ENCODE data around the gene CAPN5. TPM values are rescaled to one million over a fixed set of nuclear protein-coding genes. Genes with fewer than 3 reads are reported as not detected.

Gene CAPN5
- polyA plus RNA-seq, 3 donors = 0.28 to 0.83 (median 0.62) TPM

DNA sequence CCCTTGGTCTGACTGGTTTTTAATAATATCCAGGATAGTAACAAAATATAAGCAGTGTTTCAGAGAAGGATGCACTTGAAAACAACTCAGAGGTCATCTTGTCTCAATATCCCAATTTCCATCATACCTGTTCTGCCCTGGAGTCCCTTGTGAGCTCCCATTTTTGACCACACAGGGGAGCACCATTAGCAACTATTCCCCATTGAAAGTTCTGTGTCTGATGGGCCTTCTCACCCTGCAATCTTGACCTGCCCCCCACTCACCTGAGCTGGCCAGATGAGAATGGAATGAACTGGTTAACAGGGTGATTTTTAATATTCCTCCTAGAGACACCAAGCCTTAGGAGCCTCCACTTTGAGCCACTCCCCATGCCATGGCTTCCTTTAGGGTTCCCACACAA, 3.8 kb upstream of the CAPN5 start:
- Mint-ChIP-seq H3K9me3 (peaks cover 2 to 19% (median 10%) of the 10 kb centered on the region in 7 donors), H3K36me3 (no peaks in the 10 kb centered on the region), H3K4me1 (peaks cover 12% of the 10 kb centered on the region), H3K4me3 (no peak overlapping the region), H3K27ac (no peak overlapping the region), H3K27me3 (ENCODE audit: low read depth in 3 of 3) (peaks cover 16 to 18% (median 17%) of the 10 kb centered on the region in 3 donors)
- Histone ChIP-seq H2AFZ (ENCODE audit: insufficient read depth, low read depth, low read length, poor library complexity, severe bottlenecking) (no peak overlapping the region), H3K9me3 (replicated peaks in 1 of 2; ENCODE audit: control insufficient read depth in 1 of 2, insufficient read depth in 1 of 2, low read length in 2 of 2) (peaks cover 5 to 7% of the 10 kb centered on the region in 2 donors), H3K4me1 (ENCODE audit: control insufficient read depth in 1 of 2, insufficient read depth in 2 of 2, low read length in 2 of 2) (peaks cover 13 to 18% of the 10 kb centered on the region in 2 donors), H4K20me1 (ENCODE audit: insufficient read depth, low read length) (no peaks in the 10 kb centered on the region), H3K79me2 (ENCODE audit: insufficient read depth, low read length) (no peaks in the 10 kb centered on the region), H3K27me3 (ENCODE audit: control insufficient read depth in 2 of 2, insufficient read depth in 2 of 2, low read length in 2 of 2) (peaks cover 0 to 10% of the 10 kb centered on the region in 2 donors), H3K9ac (ENCODE audit: insufficient read depth, low read length, poor library complexity, severe bottlenecking) (no peak overlapping the region), H3K4me2 (replicated peaks; ENCODE audit: extremely low read depth, low read length, poor library complexity, severe bottlenecking) (no peak overlapping the region), H3K36me3 (replicated peaks in 1 of 2; ENCODE audit: control insufficient read depth in 1 of 2, insufficient read depth in 2 of 2, low read length in 2 of 2) (no peaks in the 10 kb centered on the region), H3K27ac (ENCODE audit: low read depth in 1 of 2, low read length in 2 of 2) (no peak overlapping the region), H3K4me3 (replicated peaks in 1 of 3; ENCODE audit: low read depth in 2 of 3, low read length in 3 of 3) (no peak overlapping the region)
- TF ChIP-seq, protein P1, sequence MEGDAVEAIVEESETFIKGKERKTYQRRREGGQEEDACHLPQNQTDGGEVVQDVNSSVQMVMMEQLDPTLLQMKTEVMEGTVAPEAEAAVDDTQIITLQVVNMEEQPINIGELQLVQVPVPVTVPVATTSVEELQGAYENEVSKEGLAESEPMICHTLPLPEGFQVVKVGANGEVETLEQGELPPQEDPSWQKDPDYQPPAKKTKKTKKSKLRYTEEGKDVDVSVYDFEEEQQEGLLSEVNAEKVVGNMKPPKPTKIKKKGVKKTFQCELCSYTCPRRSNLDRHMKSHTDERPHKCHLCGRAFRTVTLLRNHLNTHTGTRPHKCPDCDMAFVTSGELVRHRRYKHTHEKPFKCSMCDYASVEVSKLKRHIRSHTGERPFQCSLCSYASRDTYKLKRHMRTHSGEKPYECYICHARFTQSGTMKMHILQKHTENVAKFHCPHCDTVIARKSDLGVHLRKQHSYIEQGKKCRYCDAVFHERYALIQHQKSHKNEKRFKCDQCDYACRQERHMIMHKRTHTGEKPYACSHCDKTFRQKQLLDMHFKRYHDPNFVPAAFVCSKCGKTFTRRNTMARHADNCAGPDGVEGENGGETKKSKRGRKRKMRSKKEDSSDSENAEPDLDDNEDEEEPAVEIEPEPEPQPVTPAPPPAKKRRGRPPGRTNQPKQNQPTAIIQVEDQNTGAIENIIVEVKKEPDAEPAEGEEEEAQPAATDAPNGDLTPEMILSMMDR (IDR thresholded peaks at IDR 0.05) = no peak
- intact Hi-C loops (cut with micrococcal nuclease) = no loop called here
- DNase-seq = no peak

DNA sequence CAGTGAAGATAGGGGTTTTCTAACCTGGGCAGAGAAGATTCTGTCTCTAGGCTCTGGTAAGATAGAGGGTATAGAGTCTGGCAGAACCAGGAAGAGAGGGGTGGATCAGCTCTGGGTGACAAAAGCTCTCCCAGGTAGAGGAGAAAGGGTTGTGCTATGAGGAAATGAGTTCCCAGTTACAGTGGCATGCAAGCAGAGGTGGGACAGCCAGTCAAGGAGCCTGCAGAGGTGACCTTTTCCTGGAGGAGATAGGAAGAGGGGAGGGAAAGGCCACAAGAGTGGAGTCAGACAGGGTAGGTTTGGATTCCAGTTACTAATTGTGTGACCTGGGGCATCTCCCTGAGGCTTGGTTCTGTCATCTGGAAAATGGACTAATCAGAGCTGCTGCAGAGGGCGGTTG, 3.4 kb upstream of the CAPN5 start:
- no peak overlapping the region for H2AFZ ChIP-seq (ENCODE audit: insufficient read depth, low read depth, low read length, poor library complexity, severe bottlenecking)
- no peaks in the 10 kb centered on the region for H3K36me3 ChIP-seq (replicated peaks in 1 of 2; ENCODE audit: control insufficient read depth in 1 of 2, insufficient read depth in 2 of 2, low read length in 2 of 2)
- no peak for DNase-seq
- no peaks in the 10 kb centered on the region for H3K79me2 ChIP-seq (ENCODE audit: insufficient read depth, low read length)
- H3K9ac ChIP-seq (ENCODE audit: insufficient read depth, low read length, poor library complexity, severe bottlenecking) = no peak overlapping the region
- 100% methylated on average over 1 of the region's 1 CpG for WGBS (ENCODE audit: insufficient coverage)
- peaks cover 4 to 5% of the 10 kb centered on the region in 2 donors for H3K9me3 ChIP-seq (replicated peaks in 1 of 2; ENCODE audit: control insufficient read depth in 1 of 2, insufficient read depth in 1 of 2, low read length in 2 of 2)
- Mint-ChIP-seq H3K36me3 (no peaks in the 10 kb centered on the region), H3K4me3 (no peak overlapping the region), H3K27ac (no peak overlapping the region), H3K9me3 (peaks cover 2 to 14% (median 10%) of the 10 kb centered on the region in 7 donors), H3K27me3 (ENCODE audit: low read depth in 3 of 3) (peaks cover 17 to 22% (median 18%) of the 10 kb centered on the region in 3 donors), H3K4me1 (peaks cover 12% of the 10 kb centered on the region)
- H3K4me1 ChIP-seq (ENCODE audit: control insufficient read depth in 1 of 2, insufficient read depth in 2 of 2, low read length in 2 of 2) = peaks cover 13 to 18% of the 10 kb centered on the region in 2 donors
- no peak overlapping the region for H3K4me3 ChIP-seq (replicated peaks in 1 of 3; ENCODE audit: low read depth in 2 of 3, low read length in 3 of 3)
- TF ChIP-seq, protein P1 (IDR thresholded peaks at IDR 0.05) = no peak
- H3K4me2 ChIP-seq (replicated peaks; ENCODE audit: extremely low read depth, low read length, poor library complexity, severe bottlenecking) = no peak overlapping the region
- intact Hi-C loops (cut with micrococcal nuclease) = no loop called here
- peaks cover 0 to 10% of the 10 kb centered on the region in 2 donors for H3K27me3 ChIP-seq (ENCODE audit: control insufficient read depth in 2 of 2, insufficient read depth in 2 of 2, low read length in 2 of 2)
- no peak overlapping the region for H3K27ac ChIP-seq (ENCODE audit: low read depth in 1 of 2, low read length in 2 of 2)
- H4K20me1 ChIP-seq (ENCODE audit: insufficient read depth, low read length) = no peaks in the 10 kb centered on the region
